Endothelial cell (in vitro differentiated cells): ENCODE measurements around the gene STX7. TPM values are rescaled to one million over a fixed set of nuclear protein-coding genes. Genes with fewer than 3 reads are reported as not detected.

Experiments used
- DNase-seq: peaks from one replicate; pipeline ENCODE4 v3.0.0; 2021; ENCODE audit warnings: low spot score
- H3K27ac Mint-ChIP-seq: one replicate; pipeline ENCODE4 v1.8.0; 2021; ENCODE audit warnings: mixed read lengths, inconsistent platforms; ENCODE audit not compliant: unreplicated experiment
- H3K27me3 Mint-ChIP-seq: one replicate; pipeline ENCODE4 v1.8.0; 2021; ENCODE audit warnings: mild to moderate bottlenecking, moderate library complexity, mixed read lengths, inconsistent platforms; ENCODE audit not compliant: unreplicated experiment
- H3K36me3 Mint-ChIP-seq: one replicate; pipeline ENCODE4 v1.8.0; 2021; ENCODE audit warnings: mild to moderate bottlenecking, low read depth, mixed read lengths, inconsistent platforms; ENCODE audit not compliant: unreplicated experiment
- H3K4me1 Mint-ChIP-seq: one replicate; pipeline ENCODE4 v1.8.0; 2021; ENCODE audit warnings: mild to moderate bottlenecking, mixed read lengths, inconsistent platforms; ENCODE audit not compliant: unreplicated experiment
- H3K4me3 Mint-ChIP-seq: one replicate; pipeline ENCODE4 v1.8.0; 2021; ENCODE audit warnings: mild to moderate bottlenecking, mixed read lengths, inconsistent platforms; ENCODE audit not compliant: unreplicated experiment
- H3K9me3 Mint-ChIP-seq: one replicate; pipeline ENCODE4 v1.8.0; 2021; ENCODE audit warnings: mixed read lengths, inconsistent platforms; ENCODE audit not compliant: unreplicated experiment
- total RNA-seq: library from RNA; stranded (reverse); fragmentation: NEBNext Ultra II Directional; extraction: Animal tissue kit (Norgen Biotek cat#: 25700); gene quantifications from one replicate; pipeline ENCODE4 v1.2.1, GENCODE V29; 2021; ENCODE audit not compliant: unreplicated experiment
- TF ChIP-seq, protein P1 (sequence below): fragments of 200-600 bp; sonication (generic); IDR thresholded peaks from one replicate; pipeline ENCODE4 v1.5.0; 2021; ENCODE audit warnings: antibody characterized with exemption; ENCODE audit not compliant: unreplicated experiment

Gene STX7
- total RNA-seq, 1 donor from 2014 or later, result 60.9 TPM

DNA sequence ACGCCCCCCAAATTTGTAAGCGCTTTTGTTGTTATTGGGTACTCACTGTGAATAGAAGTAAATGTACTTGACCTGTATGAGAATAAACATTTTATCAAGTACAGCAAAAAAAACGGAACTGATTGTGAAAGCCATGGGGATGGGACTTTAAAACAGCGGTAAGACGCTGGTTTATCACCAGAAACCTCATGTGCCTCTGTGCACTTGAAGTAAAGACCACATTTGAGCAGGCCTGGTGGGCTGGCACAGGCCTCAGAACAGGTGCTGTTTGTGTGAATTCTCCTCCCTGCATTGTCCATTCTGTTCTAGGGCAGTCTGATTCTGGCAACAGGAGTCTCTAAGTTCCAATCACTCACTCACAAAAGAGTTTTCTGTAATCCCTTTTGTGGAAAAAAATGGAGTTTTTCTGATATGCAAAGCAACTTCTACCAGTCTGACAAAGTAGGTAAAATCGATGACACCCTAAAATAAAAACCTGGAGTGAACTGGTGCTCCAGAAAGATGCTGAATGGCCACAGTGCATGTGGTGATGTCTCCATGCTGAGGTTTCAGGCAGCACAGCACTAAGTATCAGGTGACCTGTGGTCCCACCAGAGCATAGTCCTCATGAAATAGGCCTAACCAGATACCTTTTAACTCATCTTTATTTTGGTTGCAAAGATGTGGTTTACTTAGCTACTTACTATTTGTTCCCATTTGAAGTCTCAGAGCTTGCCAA, 53.9 kb downstream of the STX7 start:
- Mint-ChIP-seq H3K9me3 (no peaks in the 10 kb centered on the region), H3K27me3 (peaks cover 3% of the 10 kb centered on the region), H3K4me3 (no peak overlapping the region), H3K36me3 (peaks cover 10% of the 10 kb centered on the region), H3K27ac (no peak overlapping the region), H3K4me1 (no peaks in the 10 kb centered on the region)
- TF ChIP-seq, protein P1, sequence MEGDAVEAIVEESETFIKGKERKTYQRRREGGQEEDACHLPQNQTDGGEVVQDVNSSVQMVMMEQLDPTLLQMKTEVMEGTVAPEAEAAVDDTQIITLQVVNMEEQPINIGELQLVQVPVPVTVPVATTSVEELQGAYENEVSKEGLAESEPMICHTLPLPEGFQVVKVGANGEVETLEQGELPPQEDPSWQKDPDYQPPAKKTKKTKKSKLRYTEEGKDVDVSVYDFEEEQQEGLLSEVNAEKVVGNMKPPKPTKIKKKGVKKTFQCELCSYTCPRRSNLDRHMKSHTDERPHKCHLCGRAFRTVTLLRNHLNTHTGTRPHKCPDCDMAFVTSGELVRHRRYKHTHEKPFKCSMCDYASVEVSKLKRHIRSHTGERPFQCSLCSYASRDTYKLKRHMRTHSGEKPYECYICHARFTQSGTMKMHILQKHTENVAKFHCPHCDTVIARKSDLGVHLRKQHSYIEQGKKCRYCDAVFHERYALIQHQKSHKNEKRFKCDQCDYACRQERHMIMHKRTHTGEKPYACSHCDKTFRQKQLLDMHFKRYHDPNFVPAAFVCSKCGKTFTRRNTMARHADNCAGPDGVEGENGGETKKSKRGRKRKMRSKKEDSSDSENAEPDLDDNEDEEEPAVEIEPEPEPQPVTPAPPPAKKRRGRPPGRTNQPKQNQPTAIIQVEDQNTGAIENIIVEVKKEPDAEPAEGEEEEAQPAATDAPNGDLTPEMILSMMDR, result no peak
- no peak for DNase-seq

DNA sequence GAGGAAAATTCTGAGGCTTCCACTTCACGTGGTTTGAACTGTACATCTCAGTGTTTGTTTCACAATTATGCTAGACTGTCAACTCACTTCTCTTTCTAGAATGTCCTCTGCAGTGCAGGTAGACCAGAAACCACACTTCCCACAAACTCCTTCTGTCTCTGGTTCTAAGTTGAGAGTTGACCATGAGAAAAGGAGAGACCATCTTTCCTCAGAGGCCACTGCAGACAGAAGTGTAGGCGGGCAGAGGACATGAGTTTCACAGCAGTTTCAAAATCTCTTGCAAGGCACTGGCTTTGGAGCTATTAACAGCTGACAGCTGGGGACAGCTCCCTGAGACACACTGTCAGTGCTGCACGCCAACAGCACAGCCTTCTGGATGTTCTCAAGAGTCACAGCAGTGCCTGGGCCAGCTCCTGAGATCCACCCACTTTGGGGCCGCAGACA, 56.2 kb downstream of the STX7 start:
- H3K9me3 Mint-ChIP-seq, result no peaks in the 10 kb centered on the region
- no peak overlapping the region for H3K27ac Mint-ChIP-seq
- no peaks in the 10 kb centered on the region for H3K27me3 Mint-ChIP-seq
- TF ChIP-seq, protein P1, result no peak
- no peaks in the 10 kb centered on the region for H3K4me1 Mint-ChIP-seq
- H3K4me3 Mint-ChIP-seq, result no peak overlapping the region
- no peaks in the 10 kb centered on the region for H3K36me3 Mint-ChIP-seq
- DNase-seq, result no peak

DNA sequence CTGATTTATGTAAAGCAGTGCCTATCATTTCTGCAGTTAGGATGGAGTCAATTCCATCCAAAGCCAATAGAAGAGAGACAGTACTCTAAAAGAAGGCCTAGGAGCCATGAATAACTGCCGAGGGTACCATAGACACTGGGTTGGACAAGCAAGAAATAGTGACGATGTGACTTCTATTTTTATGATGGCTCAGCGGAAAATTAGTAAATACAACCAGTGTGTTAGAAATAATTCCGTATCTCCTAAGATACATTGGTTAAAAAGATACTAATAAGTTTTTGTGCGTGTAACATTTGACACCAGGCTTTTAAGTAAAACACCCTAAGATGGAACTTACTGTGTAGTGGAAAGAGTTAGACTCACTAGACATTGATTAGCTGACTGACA, 66.1 kb downstream of the STX7 start:
- TF ChIP-seq, protein P1, result no peak
- peaks cover 14% of the 10 kb centered on the region for H3K36me3 Mint-ChIP-seq
- no peaks in the 10 kb centered on the region for H3K4me1 Mint-ChIP-seq
- H3K27me3 Mint-ChIP-seq, result no peaks in the 10 kb centered on the region
- no peak overlapping the region for H3K4me3 Mint-ChIP-seq
- H3K27ac Mint-ChIP-seq, result no peak overlapping the region
- no peaks in the 10 kb centered on the region for H3K9me3 Mint-ChIP-seq
- DNase-seq, result no peak

DNA sequence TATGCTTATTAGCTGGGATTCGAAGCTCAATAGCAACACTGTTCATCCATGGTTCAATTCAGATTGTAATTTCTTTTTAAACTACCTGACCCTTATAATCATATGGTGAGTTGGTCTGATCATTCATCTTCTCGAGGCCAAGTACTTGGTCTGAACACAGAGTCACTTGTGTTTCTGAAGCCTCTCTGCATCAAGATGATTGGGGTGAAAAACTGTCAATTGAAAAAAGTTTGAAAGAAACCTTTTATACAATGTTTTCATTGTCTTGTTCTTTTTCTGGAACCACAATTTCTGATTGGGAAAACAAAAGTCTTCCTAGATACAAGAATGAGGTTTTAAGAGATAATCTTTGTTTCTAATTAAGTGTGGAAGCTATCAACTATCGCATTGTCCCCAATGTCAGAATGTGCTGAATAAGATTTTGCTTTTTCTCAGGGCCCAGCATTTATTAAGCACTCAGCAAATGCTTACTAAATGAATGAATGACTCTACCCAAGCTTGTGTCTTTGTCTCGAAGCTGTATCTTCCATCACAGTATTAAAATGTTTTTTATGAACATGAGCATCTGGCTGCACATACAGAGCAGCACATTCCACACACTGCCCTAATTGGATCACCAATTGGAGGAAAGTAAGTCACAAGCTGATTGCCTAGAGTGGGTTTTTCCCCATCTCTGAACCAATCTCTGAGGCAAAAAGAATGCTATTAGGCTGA, 66.6 kb downstream of the STX7 start:
- TF ChIP-seq, protein P1, result no peak
- Mint-ChIP-seq H3K4me3 (no peak overlapping the region), H3K27ac (no peak overlapping the region), H3K36me3 (peaks cover 14% of the 10 kb centered on the region), H3K9me3 (no peaks in the 10 kb centered on the region), H3K4me1 (no peaks in the 10 kb centered on the region), H3K27me3 (no peaks in the 10 kb centered on the region)
- no peak for DNase-seq
